Colonic mucosa (tissue), 4 donors: ENCODE results near the gene TICRR. TPM values are rescaled to one million over a fixed set of nuclear protein-coding genes. Genes with fewer than 3 reads are reported as not detected.
"Not testable (repeated sequence)": the region's sequence is repeated elsewhere in the genome, so short reads cannot be mapped to it uniquely, and the experiment has no call there.

ENCODE experiments used
- DNase-seq: peaks from one replicate; pipeline ENCODE4 v3.0.0-alpha.2; 2020
- H3K27ac ChIP-seq: fragments of 200-600 bp; one replicate; pipeline ENCODE4 v1.8.0; 2021
- H3K27me3 ChIP-seq: fragments of 200-600 bp; one replicate; pipeline ENCODE4 v1.8.0; 2021
- H3K36me3 ChIP-seq: fragments of 200-600 bp; one replicate; pipeline ENCODE4 v1.8.0; 2021
- H3K4me1 ChIP-seq: fragments of 200-600 bp; one replicate; pipeline ENCODE4 v1.8.0; 2021; ENCODE audit warnings: mild to moderate bottlenecking
- H3K4me3 ChIP-seq: fragments of 200-600 bp; one replicate; pipeline ENCODE4 v1.8.0; 2021
- H3K9ac ChIP-seq, 2 donors: one replicate each; pipeline ENCODE4 v1.7.0; 2013; ENCODE audit warnings: control low read depth in 2 of 2, low read depth in 2 of 2, low read length in 2 of 2
- H3K9me3 ChIP-seq: fragments of 200-600 bp; one replicate; pipeline ENCODE4 v1.8.0; 2021
- CTCF ChIP-seq: fragments of 200-600 bp; IDR thresholded peaks from one replicate; pipeline ENCODE4 v1.8.0; 2022; ENCODE audit warnings: antibody characterized with exemption, mild to moderate bottlenecking
- intact Hi-C: fragments of 100-400 bp; cut with DNase I; formaldehyde crosslinking; loops from one replicate; pipeline ENCODE4 v1.14.1; 2022
- total RNA-seq, 2 donors: library from RNA; stranded (reverse); fragmentation: NEBNext Ultra II Directional in 1 of 2; extraction: Animal tissue kit (Norgen Biotek cat#: 25700) in 1 of 2; gene quantifications; one replicate each; pipeline ENCODE4 v1.2.1, GENCODE V29; 2021
- donor health status: healthy.
- donor health status: DM: no; HTN: no; CAD: no.
- donor health status: DM: no; HTN: no; CAD: no.

TICRR gene
- total RNA-seq, 2 donors from 2014 or later, result 2.9 to 14.6 TPM

GRCh38 chr15:89543389-89543788, 31.9 kb upstream of the TICRR start:
- no peaks in the 10 kb centered on the region for H3K9me3 ChIP-seq
- H3K4me1 ChIP-seq, result no peaks in the 10 kb centered on the region
- H3K9ac ChIP-seq, result no peak overlapping the region
- intact Hi-C loops, result no loop called here
- H3K36me3 ChIP-seq, result no peaks in the 10 kb centered on the region
- H3K27ac ChIP-seq, result no peak overlapping the region
- no peak overlapping the region for H3K4me3 ChIP-seq
- H3K27me3 ChIP-seq, result no peaks in the 10 kb centered on the region
- no peak for TF ChIP-seq CTCF
- DNase-seq, result no peak

- H3K4me1 ChIP-seq, H3K27ac ChIP-seq, H3K36me3 ChIP-seq, DNase-seq, intact Hi-C loops, H3K4me3 ChIP-seq, H3K27me3 ChIP-seq, H3K9me3 ChIP-seq, H3K9ac ChIP-seq: not testable (repeated sequence)
Observed at GRCh38 chr15:89549138-89549537, 26.1 kb upstream of the TICRR start.

GRCh38 chr15:89550427-89550826, 24.8 kb upstream of the TICRR start:
- DNase-seq, result no peak
- H3K27ac ChIP-seq, result no peak overlapping the region
- no peaks in the 10 kb centered on the region for H3K27me3 ChIP-seq
- no peaks in the 10 kb centered on the region for H3K9me3 ChIP-seq
- TF ChIP-seq CTCF, result no peak
- H3K4me3 ChIP-seq, result no peak overlapping the region
- intact Hi-C loops, result loop anchor here (10.0 kb wide), 1 partner anchor 196 kb away; no protein-coding TSS in a partner anchor
- no peak overlapping the region for H3K9ac ChIP-seq
- H3K4me1 ChIP-seq, result no peaks in the 10 kb centered on the region
- no peaks in the 10 kb centered on the region for H3K36me3 ChIP-seq

- H3K9ac ChIP-seq, result no peak overlapping the region
- no peaks in the 10 kb centered on the region for H3K36me3 ChIP-seq
- intact Hi-C loops, result loop anchor here (10.0 kb wide), 1 partner anchor 197 kb away; no protein-coding TSS in a partner anchor
- no peak overlapping the region for H3K27ac ChIP-seq
- no peaks in the 10 kb centered on the region for H3K4me1 ChIP-seq
- H3K27me3 ChIP-seq, result no peaks in the 10 kb centered on the region
- no peak overlapping the region for H3K4me3 ChIP-seq
- TF ChIP-seq CTCF, result no peak
- DNase-seq, result no peak
- no peaks in the 10 kb centered on the region for H3K9me3 ChIP-seq
Observed at GRCh38 chr15:89551550-89551949, 23.7 kb upstream of the TICRR start.

GRCh38 chr15:89553632-89554031, 21.6 kb upstream of the TICRR start:
- intact Hi-C loops, result loop anchor here (10.0 kb wide), 1 partner anchor 199 kb away; no protein-coding TSS in a partner anchor
- H3K27ac ChIP-seq, result no peak overlapping the region
- no peaks in the 10 kb centered on the region for H3K36me3 ChIP-seq
- TF ChIP-seq CTCF, result no peak
- H3K9ac ChIP-seq, result no peak overlapping the region
- no peak for DNase-seq
- H3K27me3 ChIP-seq, result no peaks in the 10 kb centered on the region
- H3K4me1 ChIP-seq, result no peaks in the 10 kb centered on the region
- no peaks in the 10 kb centered on the region for H3K9me3 ChIP-seq
- H3K4me3 ChIP-seq, result no peak overlapping the region

- H3K4me1 ChIP-seq, result no peaks in the 10 kb centered on the region
- DNase-seq, result no peak
Observed at GRCh38 chr15:89554247-89554646, 21.0 kb upstream of the TICRR start.

More at GRCh38 chr15:89554247-89554646, 21.0 kb upstream of the TICRR start:
- H3K4me3 ChIP-seq, result no peak overlapping the region
- intact Hi-C loops, result loop anchor here (10.0 kb wide), 1 partner anchor 199 kb away; no protein-coding TSS in a partner anchor
- H3K27ac ChIP-seq, result no peak overlapping the region
- H3K9me3 ChIP-seq, result no peaks in the 10 kb centered on the region
- H3K9ac ChIP-seq, result no peak overlapping the region
- no peak for TF ChIP-seq CTCF
- no peaks in the 10 kb centered on the region for H3K36me3 ChIP-seq
- no peaks in the 10 kb centered on the region for H3K27me3 ChIP-seq
